ENCODE measurements around the gene ESF1. TPM values are rescaled to one million over a fixed set of nuclear protein-coding genes. Genes with fewer than 3 reads are reported as not detected.

ESF1 gene, protein sequence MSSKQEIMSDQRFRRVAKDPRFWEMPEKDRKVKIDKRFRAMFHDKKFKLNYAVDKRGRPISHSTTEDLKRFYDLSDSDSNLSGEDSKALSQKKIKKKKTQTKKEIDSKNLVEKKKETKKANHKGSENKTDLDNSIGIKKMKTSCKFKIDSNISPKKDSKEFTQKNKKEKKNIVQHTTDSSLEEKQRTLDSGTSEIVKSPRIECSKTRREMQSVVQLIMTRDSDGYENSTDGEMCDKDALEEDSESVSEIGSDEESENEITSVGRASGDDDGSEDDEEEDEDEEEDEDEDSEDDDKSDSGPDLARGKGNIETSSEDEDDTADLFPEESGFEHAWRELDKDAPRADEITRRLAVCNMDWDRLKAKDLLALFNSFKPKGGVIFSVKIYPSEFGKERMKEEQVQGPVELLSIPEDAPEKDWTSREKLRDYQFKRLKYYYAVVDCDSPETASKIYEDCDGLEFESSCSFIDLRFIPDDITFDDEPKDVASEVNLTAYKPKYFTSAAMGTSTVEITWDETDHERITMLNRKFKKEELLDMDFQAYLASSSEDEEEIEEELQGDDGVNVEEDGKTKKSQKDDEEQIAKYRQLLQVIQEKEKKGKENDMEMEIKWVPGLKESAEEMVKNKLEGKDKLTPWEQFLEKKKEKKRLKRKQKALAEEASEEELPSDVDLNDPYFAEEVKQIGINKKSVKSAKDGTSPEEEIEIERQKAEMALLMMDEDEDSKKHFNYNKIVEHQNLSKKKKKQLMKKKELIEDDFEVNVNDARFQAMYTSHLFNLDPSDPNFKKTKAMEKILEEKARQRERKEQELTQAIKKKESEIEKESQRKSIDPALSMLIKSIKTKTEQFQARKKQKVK
- total RNA-seq (ENCODE audit: unreplicated experiment) = 16.1 TPM
- long read RNA-seq, partial matches to known transcripts = 2 of 14 reads
- long read RNA-seq, other reads (novel, unspliced or antisense) = 12 of 14 reads

DNA sequence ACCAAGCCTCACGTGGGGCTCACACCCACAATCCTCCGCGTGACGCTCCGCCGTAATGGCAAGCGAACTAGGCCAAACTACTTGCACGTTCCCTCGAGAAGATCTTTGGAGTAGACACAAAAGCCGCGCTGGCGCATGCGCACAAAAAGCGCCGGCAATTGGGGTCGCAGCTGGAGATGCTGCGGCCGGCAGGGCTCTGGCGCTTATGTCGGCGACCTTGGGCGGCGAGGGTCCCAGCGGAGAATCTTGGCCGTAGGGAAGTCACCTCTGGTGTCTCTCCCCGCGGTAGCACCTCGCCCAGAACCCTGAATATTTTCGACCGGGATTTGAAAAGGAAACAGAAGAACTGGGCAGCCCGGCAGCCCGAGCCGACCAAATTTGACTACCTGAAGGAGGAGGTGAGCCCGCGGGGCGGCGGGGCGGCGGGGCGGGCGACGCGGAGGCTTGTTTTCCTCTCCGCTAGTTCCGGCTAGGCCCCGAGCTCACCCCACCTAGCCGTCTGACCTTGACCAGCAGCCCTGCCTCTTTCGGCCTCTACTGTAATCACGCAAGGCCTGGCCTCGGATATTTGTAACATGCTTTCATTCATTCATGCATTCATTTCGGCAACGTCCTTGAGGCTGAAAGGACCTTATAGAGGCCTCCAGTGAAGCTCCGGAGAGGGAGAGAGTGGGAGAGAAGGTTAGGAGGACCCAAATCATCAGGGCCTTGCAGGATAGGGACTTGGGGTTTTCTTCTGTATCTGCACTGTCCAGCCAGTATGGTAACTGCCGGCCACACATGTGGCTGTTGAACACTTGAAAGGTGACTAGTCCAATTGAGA, at the start of gene ESF1, which contains the start of gene NDUFAF5:
Gene ESF1, minus strand, starts transcription at position 27 of the 823 bp plus-strand sequence. CDS start 1,779 bp downstream, outside the sequence.
Gene NDUFAF5, plus strand, starts transcription at position 136 of the 823 bp plus-strand sequence. Its CDS starts 41 bp downstream, at position 177.
- peaks cover 3% of the 10 kb centered on the region for H3K27me3 Mint-ChIP-seq (ENCODE audit: unreplicated experiment)
- TF ChIP-seq, protein P1, sequence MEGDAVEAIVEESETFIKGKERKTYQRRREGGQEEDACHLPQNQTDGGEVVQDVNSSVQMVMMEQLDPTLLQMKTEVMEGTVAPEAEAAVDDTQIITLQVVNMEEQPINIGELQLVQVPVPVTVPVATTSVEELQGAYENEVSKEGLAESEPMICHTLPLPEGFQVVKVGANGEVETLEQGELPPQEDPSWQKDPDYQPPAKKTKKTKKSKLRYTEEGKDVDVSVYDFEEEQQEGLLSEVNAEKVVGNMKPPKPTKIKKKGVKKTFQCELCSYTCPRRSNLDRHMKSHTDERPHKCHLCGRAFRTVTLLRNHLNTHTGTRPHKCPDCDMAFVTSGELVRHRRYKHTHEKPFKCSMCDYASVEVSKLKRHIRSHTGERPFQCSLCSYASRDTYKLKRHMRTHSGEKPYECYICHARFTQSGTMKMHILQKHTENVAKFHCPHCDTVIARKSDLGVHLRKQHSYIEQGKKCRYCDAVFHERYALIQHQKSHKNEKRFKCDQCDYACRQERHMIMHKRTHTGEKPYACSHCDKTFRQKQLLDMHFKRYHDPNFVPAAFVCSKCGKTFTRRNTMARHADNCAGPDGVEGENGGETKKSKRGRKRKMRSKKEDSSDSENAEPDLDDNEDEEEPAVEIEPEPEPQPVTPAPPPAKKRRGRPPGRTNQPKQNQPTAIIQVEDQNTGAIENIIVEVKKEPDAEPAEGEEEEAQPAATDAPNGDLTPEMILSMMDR (IDR thresholded peaks at IDR 0.05; ENCODE audit: partially characterized antibody, unreplicated experiment) = no peak
- H3K27ac Mint-ChIP-seq (ENCODE audit: unreplicated experiment) = peak within 1 kb of the TSS; percentile 97
- no peaks in the 10 kb centered on the region for H3K36me3 Mint-ChIP-seq (ENCODE audit: unreplicated experiment)
- peaks cover 9% of the 10 kb centered on the region for H3K4me1 Mint-ChIP-seq (ENCODE audit: low read depth, unreplicated experiment)
- DNase-seq = peak; percentile 96
- H3K9me3 Mint-ChIP-seq (ENCODE audit: unreplicated experiment) = peaks cover 6% of the 10 kb centered on the region
- peak within 1 kb of the TSS; percentile 100 for H3K4me3 Mint-ChIP-seq (ENCODE audit: unreplicated experiment)

DNA sequence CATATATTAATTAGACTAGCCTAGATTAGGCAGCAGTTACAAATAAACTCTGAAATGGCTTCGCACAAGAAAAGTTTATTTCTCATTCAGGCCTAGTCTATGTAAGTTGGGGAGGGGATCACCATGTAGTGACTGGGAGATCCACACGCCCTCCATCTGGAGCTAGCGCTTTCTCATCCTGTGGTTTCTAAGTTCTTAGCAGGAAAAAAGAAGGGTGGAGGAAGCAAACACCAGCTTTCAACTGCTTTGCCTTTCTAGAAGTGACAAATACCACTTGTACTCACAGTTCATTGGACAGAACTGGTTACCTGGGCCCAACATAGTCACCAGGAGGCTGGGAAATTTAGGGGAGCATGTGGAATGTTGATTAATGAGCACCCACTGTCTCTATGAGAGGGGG, 46.8 kb upstream of the ESF1 start:
- no peak overlapping the region for H3K27ac Mint-ChIP-seq (ENCODE audit: unreplicated experiment)
- no peaks in the 10 kb centered on the region for H3K4me1 Mint-ChIP-seq (ENCODE audit: low read depth, unreplicated experiment)
- H3K9me3 Mint-ChIP-seq (ENCODE audit: unreplicated experiment) = no peaks in the 10 kb centered on the region
- H3K27me3 Mint-ChIP-seq (ENCODE audit: unreplicated experiment) = peaks cover 2% of the 10 kb centered on the region
- DNase-seq = no peak
- TF ChIP-seq, protein P1 (IDR thresholded peaks at IDR 0.05; ENCODE audit: partially characterized antibody, unreplicated experiment) = no peak
- H3K36me3 Mint-ChIP-seq (ENCODE audit: unreplicated experiment) = no peaks in the 10 kb centered on the region
- no peak overlapping the region for H3K4me3 Mint-ChIP-seq (ENCODE audit: unreplicated experiment)

- H3K4me1 Mint-ChIP-seq (ENCODE audit: low read depth, unreplicated experiment) = no peaks in the 10 kb centered on the region
- H3K27me3 Mint-ChIP-seq (ENCODE audit: unreplicated experiment) = peaks cover 4% of the 10 kb centered on the region
- no peaks in the 10 kb centered on the region for H3K36me3 Mint-ChIP-seq (ENCODE audit: unreplicated experiment)
Measured at GRCh38 chr20:13825465-13825864, 40.7 kb upstream of the ESF1 start.

DNA sequence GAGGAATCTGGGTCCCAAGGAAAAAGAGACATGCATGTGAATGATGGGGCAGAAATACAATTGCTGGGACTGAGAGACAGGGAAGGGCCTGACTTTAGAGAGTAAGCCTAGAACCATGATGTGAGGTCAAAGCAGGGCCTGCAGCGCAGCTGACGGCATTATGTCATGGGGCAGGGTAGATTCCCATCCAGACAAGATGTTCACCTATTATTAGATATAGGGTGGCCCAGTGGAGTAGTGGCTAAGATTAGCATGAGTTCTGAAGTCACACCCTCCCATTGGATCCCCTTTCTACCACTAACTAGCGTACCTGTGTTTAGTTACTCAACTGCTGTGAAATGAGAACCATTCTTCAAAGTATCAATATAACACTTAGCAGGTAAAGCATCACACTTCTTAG, 39.7 kb upstream of the ESF1 start:
- H3K36me3 Mint-ChIP-seq (ENCODE audit: unreplicated experiment) = no peaks in the 10 kb centered on the region
- H3K9me3 Mint-ChIP-seq (ENCODE audit: unreplicated experiment) = no peaks in the 10 kb centered on the region
- peaks cover 2% of the 10 kb centered on the region for H3K4me1 Mint-ChIP-seq (ENCODE audit: low read depth, unreplicated experiment)
- no peak overlapping the region for H3K27ac Mint-ChIP-seq (ENCODE audit: unreplicated experiment)
- TF ChIP-seq, protein P1 (IDR thresholded peaks at IDR 0.05; ENCODE audit: partially characterized antibody, unreplicated experiment) = no peak
- H3K4me3 Mint-ChIP-seq (ENCODE audit: unreplicated experiment) = no peak overlapping the region
- H3K27me3 Mint-ChIP-seq (ENCODE audit: unreplicated experiment) = peaks cover 2% of the 10 kb centered on the region
- no peak for DNase-seq

More at GRCh38 chr20:13825465-13825864, 40.7 kb upstream of the ESF1 start:
- H3K27ac Mint-ChIP-seq (ENCODE audit: unreplicated experiment) = no peak overlapping the region
- TF ChIP-seq, protein P1 (IDR thresholded peaks at IDR 0.05; ENCODE audit: partially characterized antibody, unreplicated experiment) = no peak
- H3K9me3 Mint-ChIP-seq (ENCODE audit: unreplicated experiment) = no peaks in the 10 kb centered on the region
- no peak for DNase-seq
- no peak overlapping the region for H3K4me3 Mint-ChIP-seq (ENCODE audit: unreplicated experiment)
